NCI-H1417 treated with DMSO at 0.1 percent for 48 hours (cell line): ENCODE data around the gene PFN1.
A peak's percentile ranks its signal among the peaks of the same experiment; 100 is the strongest.
"Not testable (repeated sequence)": the region's sequence is repeated elsewhere in the genome, so short reads cannot be mapped to it uniquely, and the experiment has no call there.

Experiments
- DNase-seq: peaks from one replicate; lab custom pipeline; 2025; lab: John Stamatoyannopoulos, UW

The PFN1 gene

GRCh38 chr17:4921320-4921719 lies 27.0 kb downstream of the PFN1 start:
- DNase-seq: no peak

GRCh38 chr17:4920351-4921048 lies 27.8 kb downstream of the PFN1 start:
- no peak for DNase-seq

GRCh38 chr17:4919511-4920047 lies 28.8 kb downstream of the PFN1 start:
- no peak for DNase-seq

GRCh38 chr17:4914551-4914950 lies 33.8 kb downstream of the PFN1 start:
- DNase-seq: not testable (repeated sequence)

GRCh38 chr17:4913994-4914393 lies 34.3 kb downstream of the PFN1 start:
- no peak for DNase-seq

- DNase-seq: peak; percentile 36
These were observed 39.4 kb downstream of the PFN1 start for GRCh38 chr17:4908711-4909496.

- no peak for DNase-seq
These were observed 40.0 kb downstream of the PFN1 start for GRCh38 chr17:4908301-4908700.

- DNase-seq: not testable (repeated sequence)
These were observed 41.7 kb downstream of the PFN1 start for GRCh38 chr17:4906642-4907041.

- no peak for DNase-seq
These were observed 45.1 kb downstream of the PFN1 start, which contains the start of gene CHRNE for GRCh38 chr17:4903051-4903818. TSS of gene CHRNE (minus strand) at chr17:4903098. CDS start at chr17:4903063, 35 bp downstream.

- DNase-seq: no peak
These were observed 45.8 kb downstream of the PFN1 start for GRCh38 chr17:4902540-4902939.

- no peak for DNase-seq
These were observed 46.5 kb downstream of the PFN1 start for GRCh38 chr17:4901648-4902344.

- no peak for DNase-seq
These were observed 47.2 kb downstream of the PFN1 start for GRCh38 chr17:4901108-4901647.

- DNase-seq: no peak
These were observed 47.9 kb downstream of the PFN1 start for GRCh38 chr17:4900231-4901107.

- DNase-seq: no peak
These were observed 48.7 kb downstream of the PFN1 start, which contains the start of gene C17orf107 for GRCh38 chr17:4899341-4900230. TSS of gene C17orf107 (plus strand) at chr17:4899536. CDS start at chr17:4899763, 227 bp downstream.

GRCh38 chr17:4898927-4899326 lies 49.4 kb downstream of the PFN1 start:
- DNase-seq: no peak

- no peak for DNase-seq
These were observed 50.0 kb downstream of the PFN1 start for GRCh38 chr17:4898351-4898750.

- no peak for DNase-seq
These were observed 50.5 kb downstream of the PFN1 start for GRCh38 chr17:4897785-4898184.

- DNase-seq: no peak
These were observed 51.1 kb downstream of the PFN1 start for GRCh38 chr17:4897198-4897687.
